ENCODE data around the gene LRSAM1. TPM values are rescaled to one million over a fixed set of nuclear protein-coding genes. Genes with fewer than 3 reads are reported as not detected.

Gene LRSAM1
- total and polyA plus RNA-seq, 9 of the 15 experiments (the other 6 are each of a cell fraction or from before 2014, with no cell fraction given): 0.07 to 16.2 (median 4.7) TPM

DNA sequence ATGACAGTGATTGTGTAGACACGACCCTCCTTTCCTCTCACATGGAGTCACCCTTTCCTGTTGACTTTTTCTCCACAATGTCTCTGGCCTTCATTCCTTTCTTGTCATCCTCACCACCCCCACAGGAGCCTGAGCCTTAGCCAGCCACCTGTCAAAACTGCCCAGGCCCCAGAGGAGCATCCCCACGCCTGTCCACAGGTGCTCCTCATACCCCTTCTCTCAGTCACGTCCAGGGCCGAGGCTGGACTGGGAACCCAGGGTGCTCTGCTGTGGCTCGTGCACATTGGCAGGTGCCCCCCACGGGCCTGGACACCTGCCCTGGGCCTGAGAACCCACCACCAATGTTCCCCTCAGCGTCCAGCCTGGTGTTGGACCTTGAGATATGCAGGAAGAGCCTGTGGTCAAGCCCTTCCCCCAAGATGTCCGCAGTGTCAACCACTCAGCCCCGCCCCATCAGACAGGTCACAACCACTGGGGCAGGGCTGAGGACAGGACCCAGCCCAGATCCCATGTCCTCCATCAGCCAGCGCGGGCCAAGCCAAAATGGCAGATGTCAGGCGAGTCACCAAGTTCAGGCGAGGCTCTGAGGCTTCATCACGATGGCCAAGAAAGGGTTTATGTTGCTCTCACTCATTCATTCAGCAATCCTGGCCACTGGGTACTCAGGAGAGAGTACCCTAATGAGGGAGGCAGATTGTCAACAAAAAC is 95.0 kb downstream of the LRSAM1 start (continued):
- TF ChIP-seq, protein P1, sequence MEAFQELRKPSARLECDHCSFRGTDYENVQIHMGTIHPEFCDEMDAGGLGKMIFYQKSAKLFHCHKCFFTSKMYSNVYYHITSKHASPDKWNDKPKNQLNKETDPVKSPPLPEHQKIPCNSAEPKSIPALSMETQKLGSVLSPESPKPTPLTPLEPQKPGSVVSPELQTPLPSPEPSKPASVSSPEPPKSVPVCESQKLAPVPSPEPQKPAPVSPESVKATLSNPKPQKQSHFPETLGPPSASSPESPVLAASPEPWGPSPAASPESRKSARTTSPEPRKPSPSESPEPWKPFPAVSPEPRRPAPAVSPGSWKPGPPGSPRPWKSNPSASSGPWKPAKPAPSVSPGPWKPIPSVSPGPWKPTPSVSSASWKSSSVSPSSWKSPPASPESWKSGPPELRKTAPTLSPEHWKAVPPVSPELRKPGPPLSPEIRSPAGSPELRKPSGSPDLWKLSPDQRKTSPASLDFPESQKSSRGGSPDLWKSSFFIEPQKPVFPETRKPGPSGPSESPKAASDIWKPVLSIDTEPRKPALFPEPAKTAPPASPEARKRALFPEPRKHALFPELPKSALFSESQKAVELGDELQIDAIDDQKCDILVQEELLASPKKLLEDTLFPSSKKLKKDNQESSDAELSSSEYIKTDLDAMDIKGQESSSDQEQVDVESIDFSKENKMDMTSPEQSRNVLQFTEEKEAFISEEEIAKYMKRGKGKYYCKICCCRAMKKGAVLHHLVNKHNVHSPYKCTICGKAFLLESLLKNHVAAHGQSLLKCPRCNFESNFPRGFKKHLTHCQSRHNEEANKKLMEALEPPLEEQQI (IDR thresholded peaks at IDR 0.05): no peak
- TF ChIP-seq SPI1 (IDR thresholded peaks at IDR 0.05; ENCODE audit: borderline replicate concordance, low read depth, low read length) (no peak), NCOA1 (IDR thresholded peaks at IDR 0.05; ENCODE audit: low read depth) (no peak), ZNF239 (CRISPR knock-in tag; IDR thresholded peaks at IDR 0.05) (no peak), POLR2A (conservative IDR thresholded peaks at IDR 0.05) (no peak), ZFP30 (CRISPR knock-in tag; IDR thresholded peaks at IDR 0.05; ENCODE audit: borderline replicate concordance) (no peak), TARDBP (IDR thresholded peaks at IDR 0.05) (no peak), RCOR1 (IDR thresholded peaks at IDR 0.05; ENCODE audit: borderline replicate concordance in 1 of 2, low read depth in 2 of 2, low read length in 2 of 2) (peak in 1 of 2 experiments; percentile 55; a peak in 2 of 4 replicates), CBFA2T3 (IDR thresholded peaks at IDR 0.05) (0 out of 2 replicates have a peak, but pooled peaks have one; percentile 12)
- TF ChIP-seq, protein P2, sequence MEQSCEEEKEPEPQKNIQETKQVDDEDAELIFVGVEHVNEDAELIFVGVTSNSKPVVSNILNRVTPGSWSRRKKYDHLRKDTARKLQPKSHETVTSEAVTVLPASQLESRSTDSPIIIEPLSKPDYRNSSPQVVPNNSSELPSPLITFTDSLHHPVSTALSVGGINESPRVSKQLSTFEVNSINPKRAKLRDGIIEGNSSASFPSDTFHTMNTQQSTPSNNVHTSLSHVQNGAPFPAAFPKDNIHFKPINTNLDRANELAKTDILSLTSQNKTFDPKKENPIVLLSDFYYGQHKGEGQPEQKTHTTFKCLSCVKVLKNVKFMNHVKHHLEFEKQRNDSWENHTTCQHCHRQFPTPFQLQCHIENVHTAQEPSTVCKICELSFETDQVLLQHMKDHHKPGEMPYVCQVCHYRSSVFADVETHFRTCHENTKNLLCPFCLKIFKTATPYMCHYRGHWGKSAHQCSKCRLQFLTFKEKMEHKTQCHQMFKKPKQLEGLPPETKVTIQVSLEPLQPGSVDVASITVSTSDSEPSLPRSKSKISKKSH (CRISPR knock-in tag; IDR thresholded peaks at IDR 0.05): no peak
- TF ChIP-seq, protein P3, sequence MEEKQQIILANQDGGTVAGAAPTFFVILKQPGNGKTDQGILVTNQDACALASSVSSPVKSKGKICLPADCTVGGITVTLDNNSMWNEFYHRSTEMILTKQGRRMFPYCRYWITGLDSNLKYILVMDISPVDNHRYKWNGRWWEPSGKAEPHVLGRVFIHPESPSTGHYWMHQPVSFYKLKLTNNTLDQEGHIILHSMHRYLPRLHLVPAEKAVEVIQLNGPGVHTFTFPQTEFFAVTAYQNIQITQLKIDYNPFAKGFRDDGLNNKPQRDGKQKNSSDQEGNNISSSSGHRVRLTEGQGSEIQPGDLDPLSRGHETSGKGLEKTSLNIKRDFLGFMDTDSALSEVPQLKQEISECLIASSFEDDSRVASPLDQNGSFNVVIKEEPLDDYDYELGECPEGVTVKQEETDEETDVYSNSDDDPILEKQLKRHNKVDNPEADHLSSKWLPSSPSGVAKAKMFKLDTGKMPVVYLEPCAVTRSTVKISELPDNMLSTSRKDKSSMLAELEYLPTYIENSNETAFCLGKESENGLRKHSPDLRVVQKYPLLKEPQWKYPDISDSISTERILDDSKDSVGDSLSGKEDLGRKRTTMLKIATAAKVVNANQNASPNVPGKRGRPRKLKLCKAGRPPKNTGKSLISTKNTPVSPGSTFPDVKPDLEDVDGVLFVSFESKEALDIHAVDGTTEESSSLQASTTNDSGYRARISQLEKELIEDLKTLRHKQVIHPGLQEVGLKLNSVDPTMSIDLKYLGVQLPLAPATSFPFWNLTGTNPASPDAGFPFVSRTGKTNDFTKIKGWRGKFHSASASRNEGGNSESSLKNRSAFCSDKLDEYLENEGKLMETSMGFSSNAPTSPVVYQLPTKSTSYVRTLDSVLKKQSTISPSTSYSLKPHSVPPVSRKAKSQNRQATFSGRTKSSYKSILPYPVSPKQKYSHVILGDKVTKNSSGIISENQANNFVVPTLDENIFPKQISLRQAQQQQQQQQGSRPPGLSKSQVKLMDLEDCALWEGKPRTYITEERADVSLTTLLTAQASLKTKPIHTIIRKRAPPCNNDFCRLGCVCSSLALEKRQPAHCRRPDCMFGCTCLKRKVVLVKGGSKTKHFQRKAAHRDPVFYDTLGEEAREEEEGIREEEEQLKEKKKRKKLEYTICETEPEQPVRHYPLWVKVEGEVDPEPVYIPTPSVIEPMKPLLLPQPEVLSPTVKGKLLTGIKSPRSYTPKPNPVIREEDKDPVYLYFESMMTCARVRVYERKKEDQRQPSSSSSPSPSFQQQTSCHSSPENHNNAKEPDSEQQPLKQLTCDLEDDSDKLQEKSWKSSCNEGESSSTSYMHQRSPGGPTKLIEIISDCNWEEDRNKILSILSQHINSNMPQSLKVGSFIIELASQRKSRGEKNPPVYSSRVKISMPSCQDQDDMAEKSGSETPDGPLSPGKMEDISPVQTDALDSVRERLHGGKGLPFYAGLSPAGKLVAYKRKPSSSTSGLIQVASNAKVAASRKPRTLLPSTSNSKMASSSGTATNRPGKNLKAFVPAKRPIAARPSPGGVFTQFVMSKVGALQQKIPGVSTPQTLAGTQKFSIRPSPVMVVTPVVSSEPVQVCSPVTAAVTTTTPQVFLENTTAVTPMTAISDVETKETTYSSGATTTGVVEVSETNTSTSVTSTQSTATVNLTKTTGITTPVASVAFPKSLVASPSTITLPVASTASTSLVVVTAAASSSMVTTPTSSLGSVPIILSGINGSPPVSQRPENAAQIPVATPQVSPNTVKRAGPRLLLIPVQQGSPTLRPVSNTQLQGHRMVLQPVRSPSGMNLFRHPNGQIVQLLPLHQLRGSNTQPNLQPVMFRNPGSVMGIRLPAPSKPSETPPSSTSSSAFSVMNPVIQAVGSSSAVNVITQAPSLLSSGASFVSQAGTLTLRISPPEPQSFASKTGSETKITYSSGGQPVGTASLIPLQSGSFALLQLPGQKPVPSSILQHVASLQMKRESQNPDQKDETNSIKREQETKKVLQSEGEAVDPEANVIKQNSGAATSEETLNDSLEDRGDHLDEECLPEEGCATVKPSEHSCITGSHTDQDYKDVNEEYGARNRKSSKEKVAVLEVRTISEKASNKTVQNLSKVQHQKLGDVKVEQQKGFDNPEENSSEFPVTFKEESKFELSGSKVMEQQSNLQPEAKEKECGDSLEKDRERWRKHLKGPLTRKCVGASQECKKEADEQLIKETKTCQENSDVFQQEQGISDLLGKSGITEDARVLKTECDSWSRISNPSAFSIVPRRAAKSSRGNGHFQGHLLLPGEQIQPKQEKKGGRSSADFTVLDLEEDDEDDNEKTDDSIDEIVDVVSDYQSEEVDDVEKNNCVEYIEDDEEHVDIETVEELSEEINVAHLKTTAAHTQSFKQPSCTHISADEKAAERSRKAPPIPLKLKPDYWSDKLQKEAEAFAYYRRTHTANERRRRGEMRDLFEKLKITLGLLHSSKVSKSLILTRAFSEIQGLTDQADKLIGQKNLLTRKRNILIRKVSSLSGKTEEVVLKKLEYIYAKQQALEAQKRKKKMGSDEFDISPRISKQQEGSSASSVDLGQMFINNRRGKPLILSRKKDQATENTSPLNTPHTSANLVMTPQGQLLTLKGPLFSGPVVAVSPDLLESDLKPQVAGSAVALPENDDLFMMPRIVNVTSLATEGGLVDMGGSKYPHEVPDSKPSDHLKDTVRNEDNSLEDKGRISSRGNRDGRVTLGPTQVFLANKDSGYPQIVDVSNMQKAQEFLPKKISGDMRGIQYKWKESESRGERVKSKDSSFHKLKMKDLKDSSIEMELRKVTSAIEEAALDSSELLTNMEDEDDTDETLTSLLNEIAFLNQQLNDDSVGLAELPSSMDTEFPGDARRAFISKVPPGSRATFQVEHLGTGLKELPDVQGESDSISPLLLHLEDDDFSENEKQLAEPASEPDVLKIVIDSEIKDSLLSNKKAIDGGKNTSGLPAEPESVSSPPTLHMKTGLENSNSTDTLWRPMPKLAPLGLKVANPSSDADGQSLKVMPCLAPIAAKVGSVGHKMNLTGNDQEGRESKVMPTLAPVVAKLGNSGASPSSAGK (IDR thresholded peaks at IDR 0.05): peak; percentile 28; the same call in 1 of the 2 replicates
- TF ChIP-seq, protein P4, sequence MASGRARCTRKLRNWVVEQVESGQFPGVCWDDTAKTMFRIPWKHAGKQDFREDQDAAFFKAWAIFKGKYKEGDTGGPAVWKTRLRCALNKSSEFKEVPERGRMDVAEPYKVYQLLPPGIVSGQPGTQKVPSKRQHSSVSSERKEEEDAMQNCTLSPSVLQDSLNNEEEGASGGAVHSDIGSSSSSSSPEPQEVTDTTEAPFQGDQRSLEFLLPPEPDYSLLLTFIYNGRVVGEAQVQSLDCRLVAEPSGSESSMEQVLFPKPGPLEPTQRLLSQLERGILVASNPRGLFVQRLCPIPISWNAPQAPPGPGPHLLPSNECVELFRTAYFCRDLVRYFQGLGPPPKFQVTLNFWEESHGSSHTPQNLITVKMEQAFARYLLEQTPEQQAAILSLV (tag; IDR thresholded peaks at IDR 0.05): no peak

Measured in K562 (cell line).